Left lung (tissue), 14 donors: ENCODE measurements around the gene FGF6. TPM values are rescaled to one million over a fixed set of nuclear protein-coding genes. Genes with fewer than 3 reads are reported as not detected.

Experiments used
- ATAC-seq: fragments of 200-7000 bp; cut with Tn5 transposase; one replicate; pipeline ENCODE4 v1.9.1; 2020; ENCODE audit warnings: moderate library complexity
- DNase-seq, 4 donors: peaks; one replicate each; pipeline ENCODE4 v3.0.0-alpha.2; 2013 to 2020
- H3K27ac ChIP-seq, 2 donors: fragments of 200-600 bp; sonication (generic) in 1 of 2; one replicate each; pipeline versions ENCODE4 v1.5.0 to v1.8.0; 2020 to 2021
- H3K27me3 ChIP-seq, 2 donors: fragments of 200-600 bp; sonication (generic) in 1 of 2; one replicate each; pipeline versions ENCODE4 v1.5.0 to v1.8.0; 2020 to 2021
- H3K36me3 ChIP-seq, 2 donors: fragments of 200-600 bp; sonication (generic) in 1 of 2; one replicate each; pipeline versions ENCODE4 v1.5.0 to v1.8.0; 2020 to 2021
- H3K4me1 ChIP-seq, 2 donors: fragments of 200-600 bp; one replicate each; pipeline ENCODE4 v1.8.0; 2021
- H3K4me3 ChIP-seq, 2 donors: fragments of 200-600 bp; sonication (generic) in 1 of 2; one replicate each; pipeline versions ENCODE4 v1.5.0 to v1.8.0; 2020 to 2021; ENCODE audit warnings: mild to moderate bottlenecking in 1 of 2
- H3K9me3 ChIP-seq, 2 donors: fragments of 200-600 bp; sonication (generic) in 1 of 2; one replicate each; pipeline versions ENCODE4 v1.5.0 to v1.8.0; 2020 to 2021
- CTCF ChIP-seq, 2 donors: fragments of 200-600 bp; sonication (generic) in 1 of 2; IDR thresholded peaks; one replicate each; pipeline versions ENCODE4 v1.5.0 to v1.8.0; 2021; ENCODE audit warnings: antibody characterized with exemption in 2 of 2
- intact Hi-C, 2 donors: fragments of 100-400 bp; cut with DNase I; formaldehyde crosslinking; loops; one replicate each; pipeline versions ENCODE4 v1.11.2 to v1.14.2; 2022
- long read RNA-seq, 12 donors: library from polyadenylated mRNA in 2 of 12; unstranded in 2 of 12; transcript quantifications; one replicate each; pipeline ENCODE4 v2.0.0 and lab custom pipeline, GENCODE V29; 2019 to 2026
- polyA plus RNA-seq, 6 donors: library from polyadenylated mRNA; unstranded; fragments of 120-200 nt; gene quantifications; one replicate each; pipeline ENCODE4 v1.2.1, GENCODE V29; 2013; ENCODE audit not compliant: insufficient read length in 6 of 6
- total RNA-seq, 2 donors: library from RNA; stranded (reverse); fragmentation: NEBNext Ultra II Directional; extraction: Animal tissue kit (Norgen Biotek cat#: 25700); gene quantifications; one replicate each; pipeline ENCODE4 v1.2.1, GENCODE V29; 2021
- donor health status: DM: no; HTN: yes; CAD: no.
- donor health status: DM: no; HTN: no; CAD: no.

FGF6 gene
- total RNA-seq (not detected), polyA plus RNA-seq (not detected)
- long read RNA-seq, donor 1: 0 reads
- long read RNA-seq, donor 2: 0 reads
- long read RNA-seq, donor 3: 0 reads
- long read RNA-seq, donor 4: 0 reads
- long read RNA-seq, donor 5: 0 reads
- long read RNA-seq, donor 6: 0 reads
- long read RNA-seq, donor 7: 0 reads
- long read RNA-seq, donor 8, partial matches to known transcripts: 0 of 1 reads
- long read RNA-seq, donor 8, other reads (novel, unspliced or antisense): 0 of 1 reads
- long read RNA-seq, donor 9: 0 reads
- long read RNA-seq, donor 10: 0 reads
- long read RNA-seq, donor 11: 0 reads
- long read RNA-seq, donor 12: 0 reads

DNA sequence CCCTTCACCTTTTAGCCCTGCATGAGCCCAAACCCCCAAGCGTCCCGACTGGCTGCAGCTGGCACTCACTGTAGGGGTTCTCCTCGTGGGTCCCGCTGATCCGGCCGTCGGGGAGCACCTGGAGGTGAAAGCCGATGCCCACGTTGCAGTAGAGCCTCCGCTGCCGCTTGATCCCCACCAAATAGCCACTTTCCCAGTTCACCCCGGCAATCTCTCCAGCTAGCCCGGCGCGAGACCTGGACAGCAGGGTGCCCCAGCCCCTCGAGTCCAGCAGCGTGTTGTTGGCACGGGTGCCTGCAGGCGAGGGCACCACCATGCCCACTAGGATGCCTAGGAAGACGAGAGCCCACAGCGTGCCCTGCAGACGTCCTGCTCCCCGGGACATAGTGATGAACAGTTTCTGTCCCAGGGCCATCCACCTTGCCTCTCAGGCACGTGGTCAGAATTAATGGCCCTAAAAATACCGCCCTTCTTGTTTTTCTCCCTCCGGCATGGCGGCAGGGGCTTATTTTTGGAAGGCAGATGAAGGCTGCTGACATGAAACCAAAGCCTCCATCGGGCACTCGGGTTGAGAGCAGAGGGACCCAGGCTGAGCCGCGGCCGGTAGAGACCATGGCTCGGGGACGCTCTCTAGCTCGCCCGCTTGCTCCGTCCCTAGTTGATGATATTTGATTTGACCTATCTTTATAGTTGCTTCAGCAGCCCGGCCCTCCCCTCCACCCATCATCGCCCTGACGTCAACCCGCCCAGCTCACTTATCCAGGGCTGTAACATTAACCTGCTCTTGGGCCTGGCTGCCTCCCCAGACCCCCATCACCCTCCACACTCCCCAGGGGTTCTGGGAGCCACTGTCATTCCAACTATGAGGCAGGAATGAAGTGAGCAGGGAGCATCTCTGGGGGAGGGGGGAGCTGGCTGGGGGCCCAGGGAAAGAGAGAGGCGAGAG lies at the start of gene FGF6:
FGF6 (minus strand) TSS at position 660 of the 946 bp plus-strand sequence; CDS start at position 415, 245 bp downstream.
- ATAC-seq: no peak
- no peak within 1 kb of the TSS for H3K27ac ChIP-seq
- no peaks in the 10 kb centered on the region for H3K36me3 ChIP-seq
- intact Hi-C loops: no loop called here
- no peaks in the 10 kb centered on the region for H3K4me1 ChIP-seq
- DNase-seq: no peak
- no peak for TF ChIP-seq CTCF (IDR thresholded peaks at IDR 0.05)
- H3K9me3 ChIP-seq: no peaks in the 10 kb centered on the region
- no peak within 1 kb of the TSS for H3K4me3 ChIP-seq
- H3K27me3 ChIP-seq: peaks cover 0 to 51% of the 10 kb centered on the region in 2 donors

DNA sequence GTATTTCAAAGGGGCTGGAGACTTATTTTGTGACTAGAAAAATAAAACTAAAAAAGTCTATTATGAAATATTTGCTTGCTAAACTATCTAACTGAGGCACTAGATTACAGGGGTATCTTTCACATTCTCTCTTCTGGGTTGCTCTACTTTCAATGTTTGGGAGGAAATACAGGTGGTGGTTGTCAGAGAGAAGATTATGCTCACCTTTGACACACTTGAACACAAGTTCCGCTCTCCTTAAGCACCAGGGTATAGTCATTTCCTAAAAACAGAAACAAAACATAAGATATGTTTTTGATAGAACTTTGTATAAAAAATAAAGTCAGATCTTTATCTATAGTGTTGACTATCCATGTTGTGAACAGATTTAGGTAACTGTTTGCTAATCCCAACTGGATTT lies 45.4 kb upstream of the FGF6 start:
- no peak for ATAC-seq
- no peaks in the 10 kb centered on the region for H3K4me1 ChIP-seq
- no peaks in the 10 kb centered on the region for H3K27me3 ChIP-seq
- H3K9me3 ChIP-seq: no peaks in the 10 kb centered on the region
- H3K36me3 ChIP-seq: peaks cover 0 to 61% of the 10 kb centered on the region in 2 donors
- no peak for TF ChIP-seq CTCF (IDR thresholded peaks at IDR 0.05)
- H3K27ac ChIP-seq: no peak overlapping the region
- DNase-seq: no peak
- intact Hi-C loops: no loop called here
- H3K4me3 ChIP-seq: no peak overlapping the region

DNA sequence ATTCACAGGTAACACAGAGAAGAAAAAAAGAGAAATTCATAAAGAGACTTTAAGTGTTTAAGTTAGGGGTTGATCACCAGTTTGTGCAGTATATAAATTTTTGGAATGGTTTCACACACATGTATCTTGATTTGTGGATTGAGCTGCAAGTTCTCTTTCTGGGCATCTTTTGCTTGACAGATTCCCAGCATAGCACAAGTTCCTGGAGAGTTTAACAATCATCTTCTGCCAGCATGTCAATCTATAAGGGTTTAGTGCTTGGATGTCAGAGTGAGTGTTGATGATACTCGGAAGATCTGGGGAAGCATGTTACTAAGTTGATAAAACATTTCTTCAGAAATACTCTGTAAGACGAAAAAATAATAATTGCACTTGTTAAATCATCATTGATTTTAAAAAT lies 43.9 kb upstream of the FGF6 start:
- no peaks in the 10 kb centered on the region for H3K9me3 ChIP-seq
- H3K4me3 ChIP-seq: no peak overlapping the region
- peaks cover 0 to 53% of the 10 kb centered on the region in 2 donors for H3K36me3 ChIP-seq
- H3K27me3 ChIP-seq: no peaks in the 10 kb centered on the region
- DNase-seq: no peak
- no peaks in the 10 kb centered on the region for H3K4me1 ChIP-seq
- ATAC-seq: no peak
- no peak overlapping the region for H3K27ac ChIP-seq
- no peak for TF ChIP-seq CTCF (IDR thresholded peaks at IDR 0.05)
- intact Hi-C loops: no loop called here

DNA sequence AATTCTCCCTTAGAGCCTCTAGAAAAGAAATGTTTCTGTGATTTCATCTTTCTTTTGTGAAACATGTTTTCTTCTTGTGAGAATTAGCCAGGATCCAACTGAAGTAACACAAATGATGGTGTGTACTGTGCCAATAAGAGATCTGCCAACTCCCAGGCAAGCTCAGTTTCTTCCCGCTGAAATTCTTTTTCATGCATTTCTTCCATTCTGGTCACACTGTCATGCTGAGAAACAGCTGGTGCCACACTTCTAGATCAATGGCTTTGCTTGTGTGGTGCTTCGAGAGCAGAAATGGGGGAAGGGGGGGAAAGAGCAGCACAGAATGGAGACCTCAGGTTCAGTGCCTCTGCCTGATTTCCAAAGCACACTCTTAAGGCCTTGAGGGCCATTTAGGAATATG lies 41.4 kb upstream of the FGF6 start:
- ATAC-seq: no peak

More for the DNA sequence above, 41.4 kb upstream of the FGF6 start:
- intact Hi-C loops: no loop called here
- Histone ChIP-seq H3K36me3 (peaks cover 0 to 49% of the 10 kb centered on the region in 2 donors), H3K27ac (no peak overlapping the region), H3K9me3 (no peaks in the 10 kb centered on the region), H3K27me3 (no peaks in the 10 kb centered on the region), H3K4me3 (no peak overlapping the region), H3K4me1 (no peaks in the 10 kb centered on the region)
- no peak for DNase-seq
- TF ChIP-seq CTCF (IDR thresholded peaks at IDR 0.05): no peak
